ENCODE results near the gene MUC5AC.
"Not testable (repeated sequence)": the region's sequence is repeated elsewhere in the genome, so short reads cannot be mapped to it uniquely, and the experiment has no call there.

DNA sequence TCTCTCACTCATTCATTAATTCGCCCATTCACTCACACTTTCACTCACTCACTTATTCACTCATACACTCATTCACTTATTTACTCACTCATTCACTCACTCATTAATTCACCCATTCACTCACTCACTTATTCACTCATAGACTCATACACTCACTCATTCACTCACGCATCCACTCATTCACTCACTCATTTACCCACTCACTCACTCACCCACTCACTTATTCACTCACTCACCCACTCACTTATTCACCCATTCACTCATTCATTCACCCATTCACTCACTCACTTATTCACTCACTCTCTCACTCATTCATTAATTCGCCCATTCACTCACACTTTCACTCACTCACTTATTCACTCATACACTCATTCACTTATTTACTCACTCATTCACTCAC is 3.1 kb upstream of the MUC5AC start:
- TF ChIP-seq CTCF, POLR2A (IDR thresholded peaks at IDR 0.05): not testable (repeated sequence)
